ENCODE measurements around the gene DNAAF5. TPM values are rescaled to one million over a fixed set of nuclear protein-coding genes. Genes with fewer than 3 reads are reported as not detected.

DNAAF5 gene
- total and polyA plus RNA-seq, 2 of the 4 experiments (the other 2 are of a cell fraction) = 12.4 to 32.6 TPM

- H2AK9ac ChIP-seq (replicated peaks; ENCODE audit: low read depth, low read length, poor library complexity) = no peak overlapping the region
- in situ Hi-C loops (cut with MboI; ENCODE audit: low sequenced_read_pairs) (no loop called here), dilution Hi-C loops (cut with HindIII; ENCODE audit: low sequenced_read_pairs, unreplicated experiment) (no loop called here), intact Hi-C loops (cut with micrococcal nuclease) (no loop called here)
- no peak overlapping the region for H3K4ac ChIP-seq (ENCODE audit: low read depth, low read length)
- H3K4me1 ChIP-seq (ENCODE audit: control insufficient read depth, insufficient read depth, low read length) = no peaks in the 10 kb centered on the region
- H3K14ac ChIP-seq (replicated peaks; ENCODE audit: low read depth, low read length) = no peak overlapping the region
- peaks cover 6% of the 10 kb centered on the region for H4K20me1 ChIP-seq (ENCODE audit: insufficient read depth, low read length)
- no peak overlapping the region for H3K4me3 ChIP-seq (ENCODE audit: insufficient read depth, low read depth, low read length)
- CTCF ChIA-PET = interaction anchor here (0.6 kb wide), 1 partner anchor 426 kb away, joined by 6 read pairs; no protein-coding TSS in a partner anchor
- no peak overlapping the region for H2BK20ac ChIP-seq (ENCODE audit: low read depth, low read length)
- ATAC-seq (ENCODE audit: low read depth) (no peak), DNase-seq (no peak)
- no peak overlapping the region for H2BK15ac ChIP-seq (ENCODE audit: low read depth, low read length)
- no peak overlapping the region for H3K18ac ChIP-seq (ENCODE audit: low read depth, low read length)
- H3K36me3 ChIP-seq (ENCODE audit: control insufficient read depth, insufficient read depth, low read length) = peaks cover 19% of the 10 kb centered on the region
- H3K4me2 ChIP-seq (ENCODE audit: low read depth, low read length) = no peak overlapping the region
- no peak overlapping the region for H2BK5ac ChIP-seq (ENCODE audit: low read depth, low read length, poor library complexity, severe bottlenecking)
- no peak overlapping the region for H3K9ac ChIP-seq (ENCODE audit: low read depth, low read length)
- H4K91ac ChIP-seq (ENCODE audit: insufficient read depth, low read depth, low read length) = no peak overlapping the region
- H3K27ac ChIP-seq (ENCODE audit: insufficient read depth, low read length) = no peak overlapping the region
- H3K27me3 ChIP-seq (ENCODE audit: control insufficient read depth, insufficient read depth, low read length) = no peaks in the 10 kb centered on the region
- H2AK5ac ChIP-seq (ENCODE audit: low read depth, low read length) = no peak overlapping the region
- H4K5ac ChIP-seq (ENCODE audit: low read depth, low read length) = no peak overlapping the region
- POLR2A ChIA-PET (ENCODE audit: unreplicated experiment) = no interaction called here
- H2AFZ ChIP-seq (replicated peaks; ENCODE audit: low read length, poor library complexity) = no peak overlapping the region
- BruUV-seq (replicated peaks) = no TSS peak
- 97% methylated on average over 15 of the region's 40 CpGs; no CpG with 5 or more reads in 1 of the 2 experiments for WGBS, 2 experiments (ENCODE audit: extremely low coverage in 2 of 2, insufficient read length in 1 of 2)
- H2BK120ac ChIP-seq (ENCODE audit: low read depth, low read length) = no peak overlapping the region
- no peak overlapping the region for H3K23ac ChIP-seq (ENCODE audit: low read depth, low read length)
- H3K79me1 ChIP-seq (ENCODE audit: low read depth in 1 of 2, low read length in 2 of 2) = peaks cover 14 to 45% of the 10 kb centered on the region in 2 experiments; a peak in 3 of 4 replicates
- H3K9me3 ChIP-seq (ENCODE audit: control insufficient read depth, insufficient read depth, low read length) = no peaks in the 10 kb centered on the region
- no peak overlapping the region for H3K56ac ChIP-seq (ENCODE audit: extremely low read depth, insufficient read depth, low read length)
- TF ChIP-seq CHD1 (IDR thresholded peaks at IDR 0.05; ENCODE audit: low read depth, low read length) (no peak), SMC3 (IDR thresholded peaks at IDR 0.05; ENCODE audit: low read depth, low read length) (no peak), FOS (IDR thresholded peaks at IDR 0.05; ENCODE audit: low read depth, low read length) (no peak), BHLHE40 (IDR thresholded peaks at IDR 0.05; ENCODE audit: low read depth, low read length) (no peak), ELK1 (IDR thresholded peaks at IDR 0.05; ENCODE audit: borderline replicate concordance, low read depth, low read length) (no peak), MAFK (IDR thresholded peaks at IDR 0.05; ENCODE audit: low read depth, low read length) (no peak), RAD21 (IDR thresholded peaks at IDR 0.05; ENCODE audit: low read length) (no peak), USF2 (IDR thresholded peaks at IDR 0.05; ENCODE audit: low read depth, low read length) (no peak), RFX5 (IDR thresholded peaks at IDR 0.05; ENCODE audit: low read depth, low read length) (no peak), CTCF (conservative IDR thresholded peaks at IDR 0.05; ENCODE audit: low read depth, low read length) (no peak)
- H3K9me1 ChIP-seq (ENCODE audit: insufficient read depth, low read length) = peaks cover 11% of the 10 kb centered on the region; the same call in 1 of the 2 replicates
- no peak overlapping the region for H4K8ac ChIP-seq (ENCODE audit: low read depth in 2 of 2, low read length in 2 of 2)
Measured at GRCh38 chr7:746155-747061, 19.9 kb downstream of the DNAAF5 start.
